HG03342 (cell line): ENCODE measurements around the gene DTD2.
"Not testable (repeated sequence)": the region's sequence is repeated elsewhere in the genome, so short reads cannot be mapped to it uniquely, and the experiment has no call there.

Source experiments
- ATAC-seq: cut with Tn5 transposase; IDR thresholded peaks from one replicate; pipeline ENCODE4 v1.9.1; 2021; ENCODE audit warnings: mild to moderate bottlenecking, moderate library complexity; ENCODE audit not compliant: unreplicated experiment

The DTD2 gene

GRCh38 chr14:31442284-31442683, 15.0 kb downstream of the DTD2 start:
- ATAC-seq: no peak

DNA sequence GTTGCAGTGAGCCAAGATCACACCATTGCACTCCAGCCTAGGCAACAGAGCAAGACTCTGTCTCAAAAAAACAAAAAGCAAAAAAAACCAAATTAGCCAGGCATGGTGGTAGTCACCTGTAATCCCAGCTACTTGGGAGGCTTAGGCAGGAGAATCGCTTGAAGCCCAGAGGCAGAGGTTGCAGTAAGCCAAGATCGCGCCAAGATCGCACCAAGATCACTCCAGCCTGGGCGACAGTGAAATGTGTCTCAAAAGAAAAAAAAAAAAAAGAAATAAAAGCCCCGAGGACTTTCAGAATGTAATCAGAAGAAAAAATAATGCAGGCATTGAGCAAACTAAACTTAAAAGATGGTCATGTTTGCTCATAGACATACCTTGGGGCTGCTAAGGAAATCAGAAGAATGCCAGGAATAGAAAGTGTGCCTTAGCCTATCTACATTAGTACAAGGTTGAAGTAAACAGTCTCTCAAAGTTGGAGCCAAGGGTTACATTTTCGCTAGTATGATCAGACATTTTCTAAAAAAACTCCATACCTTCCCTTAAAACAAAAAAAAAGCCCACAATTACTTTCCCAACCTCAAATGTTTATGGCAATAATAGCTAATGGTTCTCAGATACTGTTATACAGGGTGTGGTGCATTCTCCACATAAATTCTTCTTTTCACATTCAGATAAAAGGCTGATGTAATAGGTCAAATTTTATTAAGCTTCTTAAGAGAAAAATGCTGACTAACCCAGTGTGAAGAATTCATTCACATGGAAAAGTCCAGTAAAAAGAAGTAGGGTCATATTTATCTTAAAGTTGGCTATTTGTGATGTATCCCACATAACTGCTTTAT, 15.8 kb downstream of the DTD2 start:
- no peak for ATAC-seq

DNA sequence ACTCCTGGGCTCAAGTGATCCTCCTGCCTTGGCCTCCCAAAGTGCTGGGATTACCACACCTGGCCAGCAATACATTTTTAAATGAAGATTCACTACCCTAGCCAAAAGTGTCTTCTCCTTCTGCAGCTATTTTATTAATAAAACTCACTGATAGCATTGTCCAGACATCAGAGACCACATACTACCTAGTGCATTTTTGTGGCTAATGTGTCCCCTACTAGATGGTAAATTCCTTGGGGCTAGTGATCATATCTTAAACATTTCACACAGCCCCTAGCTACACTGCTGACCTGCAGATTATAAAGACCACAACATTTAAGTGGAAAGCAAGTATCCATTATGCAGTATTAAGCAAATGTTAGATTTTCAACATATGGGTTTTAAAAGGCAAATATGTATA, 17.0 kb downstream of the DTD2 start:
- no peak for ATAC-seq

GRCh38 chr14:31439561-31439960, 17.7 kb downstream of the DTD2 start:
- no peak for ATAC-seq

- ATAC-seq: not testable (repeated sequence)
Measured at GRCh38 chr14:31437045-31437691, 20.1 kb downstream of the DTD2 start.

GRCh38 chr14:31435276-31435675, 22.0 kb downstream of the DTD2 start:
- ATAC-seq: no peak

DNA sequence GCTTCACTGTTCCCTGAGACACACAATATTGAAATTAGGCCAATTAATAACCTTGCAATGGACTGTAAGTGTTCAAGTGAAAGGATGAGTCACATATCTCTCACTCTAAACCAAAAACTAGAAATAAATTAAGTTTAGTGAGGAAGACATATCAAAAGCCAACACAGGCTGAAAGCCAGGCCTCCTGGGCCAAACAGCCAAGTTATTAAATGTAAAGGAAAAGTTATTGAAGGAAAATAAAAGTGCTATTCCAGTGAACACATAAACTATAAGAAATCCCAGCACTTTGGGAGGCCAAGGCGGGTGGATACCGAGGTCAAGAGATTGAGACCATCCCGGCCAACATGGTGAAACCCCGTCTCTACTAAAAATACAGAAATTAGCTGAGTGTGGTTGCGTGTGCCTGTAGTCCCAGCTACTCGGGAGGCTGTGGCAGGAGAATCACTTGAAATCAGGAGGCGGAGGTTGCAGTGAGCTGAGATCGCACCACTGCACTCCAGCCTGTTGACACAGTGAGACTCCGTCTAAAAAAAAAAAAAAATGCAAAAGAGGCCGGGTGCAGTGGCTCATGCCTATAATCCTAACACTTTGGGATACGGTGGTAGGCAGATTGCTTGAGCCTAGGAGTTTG, 26.6 kb downstream of the DTD2 start:
- ATAC-seq: no peak

- ATAC-seq: no peak
Measured at GRCh38 chr14:31429791-31430190, 27.5 kb downstream of the DTD2 start.

GRCh38 chr14:31428011-31428410, 29.3 kb downstream of the DTD2 start:
- ATAC-seq: no peak

DNA sequence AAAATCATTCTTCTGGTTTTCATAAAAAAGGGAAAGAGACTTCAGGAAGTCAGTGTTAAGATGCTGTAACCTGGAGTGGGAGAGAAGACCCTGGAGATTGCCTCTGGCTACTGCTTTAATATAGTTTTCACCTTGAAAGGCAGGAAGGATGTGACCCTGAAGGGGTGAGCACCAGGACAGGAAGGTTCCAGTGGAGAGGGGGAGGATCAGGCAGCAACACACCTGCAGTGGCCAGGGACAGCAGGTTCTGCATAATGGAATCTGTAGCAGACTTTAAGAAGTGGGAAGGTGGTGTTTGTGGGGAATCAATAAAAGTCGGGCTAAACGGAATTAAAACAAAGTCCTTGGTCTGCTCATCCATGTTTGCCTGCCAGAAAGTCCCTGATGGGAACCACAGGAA, 30.6 kb downstream of the DTD2 start:
- ATAC-seq: no peak

GRCh38 chr14:31425905-31426304, 31.4 kb downstream of the DTD2 start:
- ATAC-seq: no peak

DNA sequence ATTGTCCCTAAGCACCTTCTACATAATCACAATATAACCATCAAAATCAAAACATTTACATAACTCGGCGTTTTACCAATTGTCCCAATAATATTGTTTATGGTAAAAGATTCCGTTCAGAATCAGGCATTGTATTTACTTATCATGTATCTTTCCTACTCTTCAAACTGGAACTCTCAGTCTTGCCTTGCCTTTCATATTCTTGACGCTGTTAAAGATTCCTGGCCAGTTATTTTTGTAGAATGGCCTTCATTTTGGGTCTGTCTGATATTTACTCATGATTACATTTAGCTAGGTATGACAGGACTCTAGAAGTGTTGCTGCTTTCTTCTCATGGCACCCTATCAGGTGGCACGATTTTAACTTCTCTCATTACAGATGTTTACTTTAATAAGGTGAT, 36.1 kb downstream of the DTD2 start:
- ATAC-seq: no peak

DNA sequence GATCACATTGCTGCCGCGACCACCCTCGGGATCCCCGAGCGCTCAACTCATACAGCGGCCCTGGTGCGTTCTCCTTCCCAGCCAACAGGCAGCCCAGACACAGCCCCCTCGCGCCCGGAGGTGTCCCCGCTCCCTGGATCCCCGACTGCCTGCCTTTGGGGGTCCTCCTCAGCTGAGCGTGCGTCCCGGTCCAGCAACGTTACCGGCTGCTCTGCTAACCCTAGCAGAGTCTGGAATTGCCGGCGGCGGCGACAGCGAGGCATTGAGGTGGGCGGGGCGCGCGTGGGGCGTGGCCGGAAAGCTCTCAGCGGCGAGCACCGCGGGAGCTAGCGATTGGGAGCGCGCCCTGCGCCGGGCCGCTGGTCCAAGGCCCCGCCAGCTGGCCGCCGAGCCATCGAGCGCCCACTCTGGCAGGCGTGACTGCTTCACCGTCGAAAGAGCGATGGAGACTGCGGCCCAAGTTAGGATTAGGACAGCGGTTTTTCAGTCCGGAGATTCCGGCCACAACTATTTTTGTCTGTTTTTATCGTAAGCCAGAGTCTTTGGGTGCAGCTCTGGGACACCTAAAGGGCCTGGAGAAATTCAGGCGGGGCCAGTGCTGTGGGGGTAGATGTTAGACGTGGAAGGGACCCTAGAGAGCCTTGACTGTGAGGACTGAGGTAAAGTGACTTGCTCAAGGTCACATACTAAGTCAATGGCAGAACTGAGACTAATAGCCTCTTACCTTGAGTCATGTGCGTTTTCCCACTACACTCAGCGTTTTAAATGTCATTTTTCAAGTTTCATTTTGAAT, 36.8 kb downstream of the DTD2 start, which contains the start of gene HEATR5A:
Gene HEATR5A, minus strand, starts transcription at position 232 of the 793 bp plus-strand sequence. CDS start 17,575 bp downstream, outside the sequence.
- ATAC-seq: peak; percentile 95

DNA sequence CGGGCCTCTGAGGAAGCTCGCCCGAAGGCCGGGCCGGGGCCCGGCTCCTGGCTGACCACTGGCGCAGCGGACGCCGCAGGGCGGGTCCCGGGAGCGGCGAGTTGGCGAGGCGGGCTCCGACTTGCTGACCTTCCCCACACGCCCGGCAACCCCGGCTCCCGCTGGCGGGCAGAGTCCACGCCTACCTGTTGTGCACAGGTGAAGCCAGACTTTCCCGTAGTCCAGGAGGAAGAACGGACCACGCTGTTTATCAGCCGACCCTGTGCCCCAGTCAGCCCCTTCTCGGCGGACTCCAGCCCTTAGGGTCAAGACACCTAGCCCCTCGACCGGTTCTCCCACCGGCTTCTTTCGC, 37.4 kb downstream of the DTD2 start:
- ATAC-seq: peak; percentile 17

- ATAC-seq: no peak
Measured at GRCh38 chr14:31419179-31419966, 37.9 kb downstream of the DTD2 start.

GRCh38 chr14:31418440-31418839, 38.9 kb downstream of the DTD2 start:
- ATAC-seq: no peak

DNA sequence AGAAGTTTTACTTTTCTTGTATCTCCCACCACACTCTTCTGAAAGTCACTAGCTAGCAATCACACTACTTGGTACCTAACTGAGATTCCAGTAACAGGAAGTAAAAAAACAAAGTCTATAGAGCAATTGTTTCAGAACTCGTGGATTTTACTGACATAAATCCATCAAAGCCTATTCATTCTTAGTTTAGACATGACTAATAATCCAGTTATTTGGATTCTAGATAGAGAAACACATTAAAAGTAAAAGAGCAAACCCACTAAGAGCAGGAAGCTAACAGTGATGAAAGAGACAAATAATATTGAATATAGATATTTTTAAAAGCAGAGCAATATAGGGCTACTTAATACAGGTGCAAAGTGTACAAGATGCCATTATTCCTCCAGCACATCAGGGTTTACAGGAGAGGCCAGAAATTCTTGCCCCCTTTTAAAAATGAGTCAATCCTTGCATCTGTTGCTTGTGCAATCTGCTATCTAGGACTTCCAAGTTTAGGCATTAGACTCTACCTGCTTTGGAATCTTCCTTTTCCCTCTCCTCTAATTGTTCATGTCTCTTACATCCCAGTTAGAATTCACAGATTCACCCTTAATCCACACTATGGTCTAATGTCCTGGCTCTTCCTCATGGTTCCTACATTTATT, 43.0 kb downstream of the DTD2 start:
- no peak for ATAC-seq

- ATAC-seq: no peak
Measured at GRCh38 chr14:31411218-31411727, 46.0 kb downstream of the DTD2 start.

- no peak for ATAC-seq
Measured at GRCh38 chr14:31410048-31410650, 47.2 kb downstream of the DTD2 start.
